WERI-Rb-1 (cell line): ENCODE data around the gene UBE2E2.

Source experiments
- DNase-seq: peaks from one replicate; pipeline ENCODE4 v3.0.0-alpha.2; 2020
- H3K27ac ChIP-seq: fragments of 250-450 bp; sonication (Bioruptor Pico); 2 replicates; pipeline ENCODE4 v1.5.1; 2020; ENCODE audit warnings: mild to moderate bottlenecking, moderate library complexity
- H3K27me3 ChIP-seq: fragments of 250-450 bp; sonication (Bioruptor Pico); 2 replicates; pipeline ENCODE4 v1.5.1; 2021; ENCODE audit warnings: mild to moderate bottlenecking, low read depth, moderate library complexity; ENCODE audit not compliant: insufficient read depth, severe bottlenecking
- H3K36me3 ChIP-seq: fragments of 250-450 bp; sonication (Bioruptor Pico); 2 replicates; pipeline ENCODE4 v1.5.1; 2020; ENCODE audit warnings: mild to moderate bottlenecking, moderate library complexity
- H3K4me3 ChIP-seq: 2 replicates; pipeline ENCODE4 v1.5.1; 2011; ENCODE audit warnings: low read depth, mild to moderate bottlenecking, control low read depth, low read length
- H3K9me3 ChIP-seq: fragments of 250-450 bp; sonication (Bioruptor Pico); 2 replicates; pipeline ENCODE4 v1.5.1; 2021; ENCODE audit warnings: mild to moderate bottlenecking, moderate library complexity; ENCODE audit not compliant: severe bottlenecking
- CTCF ChIP-seq: IDR thresholded peaks from 2 replicates; pipeline ENCODE4 v1.5.1; 2011; ENCODE audit warnings: low read depth, mild to moderate bottlenecking, control low read depth, inconsistent platforms, low read length

UBE2E2 gene

DNA sequence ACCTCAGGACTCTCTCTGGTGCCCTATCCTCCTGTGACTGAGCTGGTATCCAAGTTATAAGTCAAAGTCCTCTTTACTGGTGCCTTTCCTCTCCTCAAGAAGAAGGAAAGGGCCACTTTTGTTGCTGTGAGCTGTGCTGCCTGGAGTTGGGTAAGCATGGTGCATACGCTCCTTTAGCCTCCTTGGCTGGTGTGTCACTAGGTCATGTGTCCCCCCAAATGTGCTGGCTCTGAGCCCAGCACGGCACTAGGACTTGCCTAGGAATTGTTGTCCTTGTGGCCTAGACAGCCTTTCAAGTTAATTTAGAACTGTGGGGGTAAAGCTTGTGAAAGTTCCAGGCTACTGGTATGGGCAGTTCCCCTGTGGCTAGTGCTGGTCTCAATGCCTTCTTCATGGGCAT is 113.8 kb downstream of the UBE2E2 start:
- Histone ChIP-seq H3K27me3 (no peaks in the 10 kb centered on the region), H3K36me3 (no peaks in the 10 kb centered on the region), H3K27ac (no peak overlapping the region), H3K4me3 (no peak overlapping the region), H3K9me3 (peaks cover 2% of the 10 kb centered on the region)
- no peak for DNase-seq
- no peak for TF ChIP-seq CTCF

- H3K9me3 ChIP-seq: peaks cover 2% of the 10 kb centered on the region
- no peak overlapping the region for H3K4me3 ChIP-seq
- no peak for TF ChIP-seq CTCF
- H3K27ac ChIP-seq: no peak overlapping the region
- no peaks in the 10 kb centered on the region for H3K36me3 ChIP-seq
- DNase-seq: no peak
- H3K27me3 ChIP-seq: no peaks in the 10 kb centered on the region
Measured at GRCh38 chr3:23319366-23320312, 116.5 kb downstream of the UBE2E2 start.

GRCh38 chr3:23320586-23321570 is 117.8 kb downstream of the UBE2E2 start:
- Histone ChIP-seq H3K9me3 (peaks cover 2% of the 10 kb centered on the region), H3K36me3 (no peaks in the 10 kb centered on the region), H3K27me3 (no peaks in the 10 kb centered on the region), H3K27ac (no peak overlapping the region), H3K4me3 (no peak overlapping the region)
- TF ChIP-seq CTCF: no peak
- DNase-seq: peak; percentile 81

GRCh38 chr3:23324745-23325144 is 121.6 kb downstream of the UBE2E2 start:
- Histone ChIP-seq H3K27ac (no peak overlapping the region), H3K9me3 (peaks cover 2% of the 10 kb centered on the region), H3K4me3 (no peak overlapping the region), H3K27me3 (no peaks in the 10 kb centered on the region), H3K36me3 (no peaks in the 10 kb centered on the region)
- no peak for TF ChIP-seq CTCF
- no peak for DNase-seq

DNA sequence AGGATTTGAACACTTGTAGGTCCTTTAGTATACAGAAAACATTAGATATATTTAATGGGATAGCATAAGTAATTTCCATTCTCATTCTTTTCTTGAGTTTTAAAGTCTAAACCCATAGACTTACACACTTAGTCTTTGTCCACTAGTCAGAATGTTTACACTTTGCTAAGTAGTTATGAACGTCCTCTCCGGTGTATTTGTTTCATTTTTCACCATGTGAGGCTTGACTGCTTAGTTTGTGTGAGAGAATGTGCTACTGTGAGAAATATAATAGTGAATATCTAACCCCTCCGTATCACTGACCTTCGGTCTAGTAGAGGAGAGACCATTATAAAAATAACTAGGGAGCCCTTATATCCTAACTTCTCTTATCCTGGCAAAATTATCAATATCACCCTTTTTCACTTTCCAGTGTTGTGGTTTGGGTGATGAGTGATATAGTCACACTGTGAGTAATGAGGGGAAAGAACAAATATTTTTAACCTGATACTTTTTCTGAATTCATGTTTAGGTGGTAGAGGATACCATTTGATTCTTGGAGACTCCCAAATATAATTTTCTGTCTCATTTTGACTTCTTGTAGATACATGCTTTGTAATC is 122.4 kb downstream of the UBE2E2 start:
- H3K4me3 ChIP-seq: no peak overlapping the region
- DNase-seq: no peak
- no peak overlapping the region for H3K27ac ChIP-seq
- H3K27me3 ChIP-seq: no peaks in the 10 kb centered on the region
- no peaks in the 10 kb centered on the region for H3K36me3 ChIP-seq
- no peak for TF ChIP-seq CTCF
- peaks cover 2% of the 10 kb centered on the region for H3K9me3 ChIP-seq
